BE2C (cell line): ENCODE data around the gene LRRFIP1.

ENCODE experiments used
- DNase-seq: peaks from one replicate; pipeline ENCODE4 v3.0.0-alpha.2; 2020
- H3K27me3 ChIP-seq: fragments of 250-450 bp; sonication (Bioruptor Pico); 2 replicates; pipeline ENCODE4 v1.5.1; 2020; ENCODE audit warnings: mild to moderate bottlenecking
- H3K36me3 ChIP-seq: fragments of 250-450 bp; sonication (Bioruptor Pico); 2 replicates; pipeline ENCODE4 v1.5.1; 2020; ENCODE audit warnings: mild to moderate bottlenecking
- H3K4me1 ChIP-seq: fragments of 250-450 bp; sonication (Bioruptor Pico); 2 replicates; pipeline ENCODE4 v1.5.1; 2020
- H3K4me3 ChIP-seq: 2 replicates; pipeline ENCODE4 v1.5.1; 2011; ENCODE audit warnings: low read depth, low read length
- H3K9me3 ChIP-seq: fragments of 250-450 bp; sonication (Bioruptor Pico); 2 replicates; pipeline ENCODE4 v1.5.1; 2020
- TF ChIP-seq, protein P1 (sequence below): IDR thresholded peaks from 2 replicates; pipeline ENCODE4 v1.5.1; 2012; ENCODE audit warnings: mild to moderate bottlenecking, low read depth, low read length

The LRRFIP1 gene

DNA sequence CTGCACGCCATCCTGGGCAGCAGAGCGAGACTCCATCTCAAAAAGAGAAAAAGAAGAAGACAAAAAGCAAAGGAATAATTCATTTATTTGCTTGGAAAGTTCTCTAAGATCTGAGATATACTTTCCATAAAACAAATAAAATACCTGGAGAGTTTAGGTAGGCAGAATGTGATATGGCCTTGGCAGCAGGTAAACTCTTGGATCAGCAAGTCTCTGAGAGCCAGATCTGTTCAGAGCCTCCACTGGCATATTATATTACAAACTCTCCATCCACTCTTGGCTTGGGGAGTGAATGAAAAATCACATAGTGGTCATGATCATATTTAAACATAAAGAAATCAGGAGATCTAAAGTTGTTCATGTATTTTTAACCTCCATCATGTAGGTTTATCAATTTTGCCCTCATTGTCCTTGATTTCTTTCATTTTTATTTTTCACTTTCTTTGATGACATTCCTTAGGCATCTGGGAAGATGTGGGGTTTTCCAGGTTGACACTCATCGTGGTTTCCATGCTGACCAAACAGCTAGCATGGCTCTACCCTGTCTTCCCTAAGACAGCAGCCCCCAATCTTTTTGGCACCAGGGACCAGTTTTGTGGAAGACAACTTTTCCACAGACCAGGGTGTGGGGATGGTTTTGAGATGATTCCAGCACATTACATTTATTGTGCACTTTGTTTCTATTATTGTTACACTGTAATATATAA lies 10.2 kb downstream of the LRRFIP1 start:
- no peaks in the 10 kb centered on the region for H3K36me3 ChIP-seq
- no peaks in the 10 kb centered on the region for H3K9me3 ChIP-seq
- no peak overlapping the region for H3K4me3 ChIP-seq
- H3K4me1 ChIP-seq, result no peaks in the 10 kb centered on the region
- DNase-seq, result no peak
- TF ChIP-seq, protein P1, sequence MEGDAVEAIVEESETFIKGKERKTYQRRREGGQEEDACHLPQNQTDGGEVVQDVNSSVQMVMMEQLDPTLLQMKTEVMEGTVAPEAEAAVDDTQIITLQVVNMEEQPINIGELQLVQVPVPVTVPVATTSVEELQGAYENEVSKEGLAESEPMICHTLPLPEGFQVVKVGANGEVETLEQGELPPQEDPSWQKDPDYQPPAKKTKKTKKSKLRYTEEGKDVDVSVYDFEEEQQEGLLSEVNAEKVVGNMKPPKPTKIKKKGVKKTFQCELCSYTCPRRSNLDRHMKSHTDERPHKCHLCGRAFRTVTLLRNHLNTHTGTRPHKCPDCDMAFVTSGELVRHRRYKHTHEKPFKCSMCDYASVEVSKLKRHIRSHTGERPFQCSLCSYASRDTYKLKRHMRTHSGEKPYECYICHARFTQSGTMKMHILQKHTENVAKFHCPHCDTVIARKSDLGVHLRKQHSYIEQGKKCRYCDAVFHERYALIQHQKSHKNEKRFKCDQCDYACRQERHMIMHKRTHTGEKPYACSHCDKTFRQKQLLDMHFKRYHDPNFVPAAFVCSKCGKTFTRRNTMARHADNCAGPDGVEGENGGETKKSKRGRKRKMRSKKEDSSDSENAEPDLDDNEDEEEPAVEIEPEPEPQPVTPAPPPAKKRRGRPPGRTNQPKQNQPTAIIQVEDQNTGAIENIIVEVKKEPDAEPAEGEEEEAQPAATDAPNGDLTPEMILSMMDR, result no peak
- H3K27me3 ChIP-seq, result no peaks in the 10 kb centered on the region

- Histone ChIP-seq H3K27me3 (no peaks in the 10 kb centered on the region), H3K4me1 (no peaks in the 10 kb centered on the region), H3K9me3 (no peaks in the 10 kb centered on the region), H3K4me3 (no peak overlapping the region), H3K36me3 (no peaks in the 10 kb centered on the region)
- TF ChIP-seq, protein P1, result no peak
- DNase-seq, result no peak
Measured at GRCh38 chr2:237638176-237638575, 10.8 kb downstream of the LRRFIP1 start.

- TF ChIP-seq, protein P1, result no peak
- H3K9me3 ChIP-seq, result no peaks in the 10 kb centered on the region
- H3K27me3 ChIP-seq, result no peaks in the 10 kb centered on the region
- H3K4me1 ChIP-seq, result no peaks in the 10 kb centered on the region
- no peak for DNase-seq
- no peak overlapping the region for H3K4me3 ChIP-seq
- no peaks in the 10 kb centered on the region for H3K36me3 ChIP-seq
Measured at GRCh38 chr2:237639052-237639835, 11.9 kb downstream of the LRRFIP1 start.

DNA sequence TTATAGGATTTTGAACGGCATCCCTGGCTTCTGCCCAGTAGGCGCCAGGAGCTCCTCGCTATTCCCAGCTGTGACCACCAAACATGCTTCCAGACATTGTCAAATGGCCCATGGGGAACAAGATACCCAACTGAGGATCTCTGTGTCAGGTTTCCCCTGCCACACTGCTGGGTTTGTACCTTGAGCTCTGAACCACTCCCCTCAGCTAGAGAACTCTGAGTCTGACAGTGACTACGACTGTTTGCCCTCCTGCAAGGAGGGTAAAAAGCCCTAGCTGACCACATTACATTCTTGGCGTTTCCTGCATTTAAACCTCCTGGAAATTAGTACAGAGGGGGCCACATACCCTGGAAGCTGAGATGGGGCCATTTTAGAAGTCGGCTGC lies 12.4 kb downstream of the LRRFIP1 start:
- H3K4me3 ChIP-seq, result no peak overlapping the region
- H3K4me1 ChIP-seq, result no peaks in the 10 kb centered on the region
- no peaks in the 10 kb centered on the region for H3K36me3 ChIP-seq

GRCh38 chr2:237640493-237640998 lies 13.2 kb downstream of the LRRFIP1 start:
- Histone ChIP-seq H3K4me3 (no peak overlapping the region), H3K36me3 (no peaks in the 10 kb centered on the region), H3K27me3 (no peaks in the 10 kb centered on the region), H3K9me3 (no peaks in the 10 kb centered on the region), H3K4me1 (no peaks in the 10 kb centered on the region)
- TF ChIP-seq, protein P1, result no peak
- DNase-seq, result no peak

More for the DNA sequence above, 12.4 kb downstream of the LRRFIP1 start:
- no peaks in the 10 kb centered on the region for H3K27me3 ChIP-seq
- TF ChIP-seq, protein P1, result no peak
- no peaks in the 10 kb centered on the region for H3K9me3 ChIP-seq
- no peak for DNase-seq
